ENCODE results near the gene FAM50A.
A peak's percentile ranks its signal among the peaks of the same experiment; 100 is the strongest.

Gene FAM50A

GRCh38 chrX:154428176-154429171, 15.5 kb upstream of the FAM50A start, which contains the start of gene ATP6AP1:
Gene ATP6AP1 (plus strand): TSS chrX:154428677. CDS start chrX:154428693, 16 bp downstream.
- peak within 1 kb of the TSS; percentile 65; the same call in 1 of the 2 replicates for H3K4me3 ChIP-seq (ENCODE audit: low read length)
- TF ChIP-seq ZNF274 (IDR thresholded peaks at IDR 0.05; ENCODE audit: low read depth, low read length): no peak

GRCh38 chrX:154429711-154430110, 14.2 kb upstream of the FAM50A start:
- TF ChIP-seq ZNF274 (IDR thresholded peaks at IDR 0.05; ENCODE audit: low read depth, low read length): no peak
- peak overlapping the region; percentile 4; the same call in 1 of the 2 replicates for H3K4me3 ChIP-seq (ENCODE audit: low read length)

GRCh38 chrX:154430479-154430878, 13.5 kb upstream of the FAM50A start:
- no peak for TF ChIP-seq ZNF274 (IDR thresholded peaks at IDR 0.05; ENCODE audit: low read depth, low read length)
- H3K4me3 ChIP-seq (ENCODE audit: low read length): no peak overlapping the region

GRCh38 chrX:154430916-154431315, 13.0 kb upstream of the FAM50A start:
- no peak for TF ChIP-seq ZNF274 (IDR thresholded peaks at IDR 0.05; ENCODE audit: low read depth, low read length)
- no peak overlapping the region for H3K4me3 ChIP-seq (ENCODE audit: low read length)

- no peak overlapping the region for H3K4me3 ChIP-seq (ENCODE audit: low read length)
- TF ChIP-seq ZNF274 (IDR thresholded peaks at IDR 0.05; ENCODE audit: low read depth, low read length): no peak
Measured at GRCh38 chrX:154431341-154431740, 12.6 kb upstream of the FAM50A start.

GRCh38 chrX:154432210-154432609, 11.7 kb upstream of the FAM50A start:
- no peak overlapping the region for H3K4me3 ChIP-seq (ENCODE audit: low read length)
- TF ChIP-seq ZNF274 (IDR thresholded peaks at IDR 0.05; ENCODE audit: low read depth, low read length): no peak

- TF ChIP-seq ZNF274 (IDR thresholded peaks at IDR 0.05; ENCODE audit: low read depth, low read length): no peak
- H3K4me3 ChIP-seq (ENCODE audit: low read length): no peak overlapping the region
Measured at GRCh38 chrX:154433605-154434004, 10.3 kb upstream of the FAM50A start.

- no peak for TF ChIP-seq ZNF274 (IDR thresholded peaks at IDR 0.05; ENCODE audit: low read depth, low read length)
- no peak overlapping the region for H3K4me3 ChIP-seq (ENCODE audit: low read length)
Measured at GRCh38 chrX:154434394-154435168, 9.4 kb upstream of the FAM50A start.

- TF ChIP-seq ZNF274 (IDR thresholded peaks at IDR 0.05; ENCODE audit: low read depth, low read length): no peak
- no peak overlapping the region for H3K4me3 ChIP-seq (ENCODE audit: low read length)
Measured at GRCh38 chrX:154435171-154435733, 8.7 kb upstream of the FAM50A start.

GRCh38 chrX:154436374-154436982, 7.5 kb upstream of the FAM50A start:
- no peak for TF ChIP-seq ZNF274 (IDR thresholded peaks at IDR 0.05; ENCODE audit: low read depth, low read length)
- peak overlapping the region; percentile 79; the same call in 1 of the 2 replicates for H3K4me3 ChIP-seq (ENCODE audit: low read length)

- TF ChIP-seq ZNF274 (IDR thresholded peaks at IDR 0.05; ENCODE audit: low read depth, low read length): no peak
- peak within 1 kb of the TSS; percentile 79 for H3K4me3 ChIP-seq (ENCODE audit: low read length)
Measured at GRCh38 chrX:154436983-154437752, 6.8 kb upstream of the FAM50A start, which contains the start of gene GDI1. Gene GDI1 (plus strand): TSS chrX:154437154. CDS start chrX:154437255, 101 bp downstream.

GRCh38 chrX:154437971-154438893, 5.7 kb upstream of the FAM50A start:
- TF ChIP-seq ZNF274 (IDR thresholded peaks at IDR 0.05; ENCODE audit: low read depth, low read length): no peak
- H3K4me3 ChIP-seq (ENCODE audit: low read length): peak overlapping the region; percentile 79
